ENCODE data around the gene CCL5.

CCL5 gene

DNA sequence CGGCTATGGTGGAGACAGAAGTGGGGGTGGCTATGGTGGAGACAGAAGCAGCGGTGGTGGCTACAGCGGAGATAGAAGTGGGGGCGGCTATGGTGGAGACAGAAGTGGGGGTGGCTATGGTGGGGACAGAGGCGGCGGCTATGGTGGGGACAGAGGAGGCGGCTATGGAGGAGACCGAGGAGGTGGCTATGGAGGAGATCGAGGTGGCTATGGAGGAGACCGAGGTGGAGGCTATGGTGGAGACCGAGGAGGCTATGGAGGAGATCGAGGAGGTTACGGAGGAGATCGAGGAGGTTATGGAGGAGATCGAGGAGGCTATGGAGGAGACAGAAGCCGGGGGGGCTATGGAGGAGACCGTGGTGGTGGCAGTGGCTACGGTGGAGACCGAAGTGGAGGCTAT is 35.6 kb downstream of the CCL5 start:
- DNase-seq (ENCODE audit: low spot score), result no peak
- Histone ChIP-seq H3K9me3 (ENCODE audit: severe bottlenecking) (no peaks in the 10 kb centered on the region), H3K27me3 (ENCODE audit: insufficient read depth, poor library complexity, severe bottlenecking) (no peaks in the 10 kb centered on the region), H3K4me1 (ENCODE audit: insufficient read depth, poor library complexity, severe bottlenecking) (no peaks in the 10 kb centered on the region), H3K36me3 (ENCODE audit: low read depth) (peaks cover 96% of the 10 kb centered on the region), H3K4me3 (ENCODE audit: severe bottlenecking) (no peak overlapping the region), H3K27ac (ENCODE audit: poor library complexity, severe bottlenecking) (no peak overlapping the region)
- TF ChIP-seq, protein P1, sequence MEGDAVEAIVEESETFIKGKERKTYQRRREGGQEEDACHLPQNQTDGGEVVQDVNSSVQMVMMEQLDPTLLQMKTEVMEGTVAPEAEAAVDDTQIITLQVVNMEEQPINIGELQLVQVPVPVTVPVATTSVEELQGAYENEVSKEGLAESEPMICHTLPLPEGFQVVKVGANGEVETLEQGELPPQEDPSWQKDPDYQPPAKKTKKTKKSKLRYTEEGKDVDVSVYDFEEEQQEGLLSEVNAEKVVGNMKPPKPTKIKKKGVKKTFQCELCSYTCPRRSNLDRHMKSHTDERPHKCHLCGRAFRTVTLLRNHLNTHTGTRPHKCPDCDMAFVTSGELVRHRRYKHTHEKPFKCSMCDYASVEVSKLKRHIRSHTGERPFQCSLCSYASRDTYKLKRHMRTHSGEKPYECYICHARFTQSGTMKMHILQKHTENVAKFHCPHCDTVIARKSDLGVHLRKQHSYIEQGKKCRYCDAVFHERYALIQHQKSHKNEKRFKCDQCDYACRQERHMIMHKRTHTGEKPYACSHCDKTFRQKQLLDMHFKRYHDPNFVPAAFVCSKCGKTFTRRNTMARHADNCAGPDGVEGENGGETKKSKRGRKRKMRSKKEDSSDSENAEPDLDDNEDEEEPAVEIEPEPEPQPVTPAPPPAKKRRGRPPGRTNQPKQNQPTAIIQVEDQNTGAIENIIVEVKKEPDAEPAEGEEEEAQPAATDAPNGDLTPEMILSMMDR (IDR thresholded peaks at IDR 0.05; ENCODE audit: poor library complexity, severe bottlenecking), result no peak
- no peak for ATAC-seq (ENCODE audit: low read depth)

DNA sequence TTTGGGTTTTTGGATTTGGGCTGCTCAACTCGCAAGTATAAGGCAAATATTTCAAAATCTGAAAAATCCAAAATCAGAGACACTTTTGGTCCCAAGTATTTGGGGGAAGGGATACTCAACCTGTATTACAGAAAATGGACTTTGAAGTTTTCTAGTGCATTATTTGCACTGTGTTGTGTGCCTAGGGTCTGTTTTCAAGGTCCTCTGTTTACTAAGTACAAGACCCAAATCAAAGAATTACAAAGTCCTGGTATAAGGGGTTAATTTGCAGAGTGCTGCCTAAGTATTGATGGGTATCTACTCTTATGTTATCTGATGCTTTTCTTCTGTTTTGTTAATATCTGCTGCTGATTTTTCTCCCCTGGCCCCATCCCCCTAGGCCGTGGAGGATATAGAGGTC is 36.5 kb downstream of the CCL5 start:
- Histone ChIP-seq H3K9me3 (ENCODE audit: severe bottlenecking) (no peaks in the 10 kb centered on the region), H3K4me1 (ENCODE audit: insufficient read depth, poor library complexity, severe bottlenecking) (no peaks in the 10 kb centered on the region), H3K27ac (ENCODE audit: poor library complexity, severe bottlenecking) (no peak overlapping the region), H3K27me3 (ENCODE audit: insufficient read depth, poor library complexity, severe bottlenecking) (no peaks in the 10 kb centered on the region), H3K36me3 (ENCODE audit: low read depth) (peaks cover 95% of the 10 kb centered on the region), H3K4me3 (ENCODE audit: severe bottlenecking) (no peak overlapping the region)
- ATAC-seq (ENCODE audit: low read depth), result no peak
- TF ChIP-seq, protein P1 (IDR thresholded peaks at IDR 0.05; ENCODE audit: poor library complexity, severe bottlenecking), result no peak
- DNase-seq (ENCODE audit: low spot score), result no peak

DNA sequence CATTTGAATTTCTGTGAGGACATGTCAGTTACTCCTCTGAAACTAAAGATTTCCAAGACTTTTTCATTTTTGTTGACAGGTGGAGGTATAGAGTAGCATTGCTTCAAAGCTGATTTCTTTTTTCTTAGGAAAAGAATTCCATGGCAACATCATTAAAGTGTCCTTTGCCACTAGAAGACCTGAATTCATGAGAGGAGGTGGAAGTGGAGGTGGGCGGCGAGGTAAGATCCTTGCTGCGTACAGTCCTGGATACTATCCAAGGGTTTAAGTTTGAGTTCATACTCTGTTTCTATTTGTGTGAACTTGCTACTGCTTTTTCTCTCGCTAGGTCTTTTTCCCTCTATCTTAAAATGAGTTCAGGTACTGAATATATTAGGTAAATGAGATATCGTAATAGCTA is 37.9 kb downstream of the CCL5 start:
- no peaks in the 10 kb centered on the region for H3K9me3 ChIP-seq (ENCODE audit: severe bottlenecking)
- H3K4me3 ChIP-seq (ENCODE audit: severe bottlenecking), result no peak overlapping the region
- TF ChIP-seq, protein P1 (IDR thresholded peaks at IDR 0.05; ENCODE audit: poor library complexity, severe bottlenecking), result no peak
- H3K4me1 ChIP-seq (ENCODE audit: insufficient read depth, poor library complexity, severe bottlenecking), result no peaks in the 10 kb centered on the region
- no peaks in the 10 kb centered on the region for H3K27me3 ChIP-seq (ENCODE audit: insufficient read depth, poor library complexity, severe bottlenecking)
- DNase-seq (ENCODE audit: low spot score) (no peak), ATAC-seq (ENCODE audit: low read depth) (no peak)
- H3K27ac ChIP-seq (ENCODE audit: poor library complexity, severe bottlenecking), result no peak overlapping the region
- H3K36me3 ChIP-seq (ENCODE audit: low read depth), result peaks cover 96% of the 10 kb centered on the region

DNA sequence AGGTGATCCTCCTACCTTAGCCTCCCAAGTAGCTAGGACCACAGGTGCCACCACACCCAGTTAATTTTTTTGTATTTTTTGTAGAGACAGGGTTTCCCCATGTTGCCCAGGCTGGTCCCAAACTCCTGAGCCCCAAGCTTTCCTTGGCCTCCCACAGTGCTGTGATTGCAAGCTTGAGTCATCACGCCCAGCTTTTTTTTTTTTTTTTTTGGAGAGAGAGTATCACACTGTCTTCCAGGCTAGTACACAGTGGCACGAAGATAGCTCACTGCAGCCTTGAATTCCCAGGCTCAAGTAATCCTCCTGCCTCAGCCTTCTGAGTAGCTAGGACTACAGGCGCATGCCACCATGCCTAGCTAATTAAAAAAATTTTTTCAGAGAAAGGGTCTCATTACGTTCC is 38.7 kb downstream of the CCL5 start:
- no peak overlapping the region for H3K27ac ChIP-seq (ENCODE audit: poor library complexity, severe bottlenecking)
- no peak for DNase-seq (ENCODE audit: low spot score)
- H3K27me3 ChIP-seq (ENCODE audit: insufficient read depth, poor library complexity, severe bottlenecking), result no peaks in the 10 kb centered on the region
- no peak for ATAC-seq (ENCODE audit: low read depth)
- no peaks in the 10 kb centered on the region for H3K9me3 ChIP-seq (ENCODE audit: severe bottlenecking)
- TF ChIP-seq, protein P1 (IDR thresholded peaks at IDR 0.05; ENCODE audit: poor library complexity, severe bottlenecking), result no peak
- no peaks in the 10 kb centered on the region for H3K4me1 ChIP-seq (ENCODE audit: insufficient read depth, poor library complexity, severe bottlenecking)
- H3K4me3 ChIP-seq (ENCODE audit: severe bottlenecking), result no peak overlapping the region
- peaks cover 97% of the 10 kb centered on the region for H3K36me3 ChIP-seq (ENCODE audit: low read depth)

DNA sequence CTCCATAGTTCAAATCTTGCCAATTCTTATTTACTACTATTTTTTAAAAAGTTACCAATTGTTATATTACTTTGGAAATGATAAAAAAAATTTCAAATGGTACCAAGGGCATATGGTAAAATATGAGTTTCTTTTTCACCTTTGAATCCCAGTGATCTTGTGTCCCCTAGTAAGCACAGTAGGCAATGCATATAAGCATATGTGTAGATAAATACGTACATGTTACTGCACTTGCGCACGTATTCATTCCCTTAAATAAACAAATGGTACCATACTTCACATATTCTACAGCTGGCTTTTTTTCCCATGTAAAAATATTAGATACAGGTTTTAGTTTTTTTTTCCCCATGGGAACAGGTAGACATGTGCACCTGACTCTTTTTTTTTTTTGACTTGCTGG is 39.1 kb downstream of the CCL5 start:
- no peaks in the 10 kb centered on the region for H3K27me3 ChIP-seq (ENCODE audit: insufficient read depth, poor library complexity, severe bottlenecking)

More for the DNA sequence above, 39.1 kb downstream of the CCL5 start:
- no peaks in the 10 kb centered on the region for H3K4me1 ChIP-seq (ENCODE audit: insufficient read depth, poor library complexity, severe bottlenecking)
- no peak overlapping the region for H3K27ac ChIP-seq (ENCODE audit: poor library complexity, severe bottlenecking)
- DNase-seq (ENCODE audit: low spot score) (no peak), ATAC-seq (ENCODE audit: low read depth) (no peak)
- no peaks in the 10 kb centered on the region for H3K9me3 ChIP-seq (ENCODE audit: severe bottlenecking)
- peaks cover 97% of the 10 kb centered on the region for H3K36me3 ChIP-seq (ENCODE audit: low read depth)
- TF ChIP-seq, protein P1 (IDR thresholded peaks at IDR 0.05; ENCODE audit: poor library complexity, severe bottlenecking), result no peak
- no peak overlapping the region for H3K4me3 ChIP-seq (ENCODE audit: severe bottlenecking)

Measured in RWPE2 (cell line).